Measurements from ENCODE around the gene KCTD13.
"Not testable (repeated sequence)": the region's sequence is repeated elsewhere in the genome, so short reads cannot be mapped to it uniquely, and the experiment has no call there.

KCTD13 gene

GRCh38 chr16:29943846-29944799 lies 18.1 kb upstream of the KCTD13 start:
- peak; percentile 61 for DNase-seq (ENCODE audit: low spot score)

- DNase-seq (ENCODE audit: low spot score), result no peak
Measured at GRCh38 chr16:29940656-29941055, 14.6 kb upstream of the KCTD13 start.

GRCh38 chr16:29931750-29932149 lies 5.7 kb upstream of the KCTD13 start:
- not testable (repeated sequence) for DNase-seq (ENCODE audit: low spot score)

GRCh38 chr16:29927070-29927905 lies 1.3 kb upstream of the KCTD13 start:
- no peak for DNase-seq (ENCODE audit: low spot score)

- peak; percentile 39 for DNase-seq (ENCODE audit: low spot score)
Measured at GRCh38 chr16:29926711-29927052, 656 bp upstream of the KCTD13 start.

GRCh38 chr16:29925105-29925756 lies 795 bp downstream of the KCTD13 start:
- DNase-seq (ENCODE audit: low spot score), result peak; percentile 29

GRCh38 chr16:29922986-29923501 lies 3.0 kb downstream of the KCTD13 start:
- no peak for DNase-seq (ENCODE audit: low spot score)

- DNase-seq (ENCODE audit: low spot score), result no peak
Measured at GRCh38 chr16:29922326-29922725, 3.7 kb downstream of the KCTD13 start.

GRCh38 chr16:29921034-29921385 lies 5.0 kb downstream of the KCTD13 start:
- no peak for DNase-seq (ENCODE audit: low spot score)

- no peak for DNase-seq (ENCODE audit: low spot score)
Measured at GRCh38 chr16:29920288-29921033, 5.6 kb downstream of the KCTD13 start.

- DNase-seq (ENCODE audit: low spot score), result no peak
Measured at GRCh38 chr16:29916979-29917378, 9.0 kb downstream of the KCTD13 start.

- no peak for DNase-seq (ENCODE audit: low spot score)
Measured at GRCh38 chr16:29915590-29916247, 10.3 kb downstream of the KCTD13 start.

- DNase-seq (ENCODE audit: low spot score), result no peak
Measured at GRCh38 chr16:29913514-29913913, 12.5 kb downstream of the KCTD13 start.

- DNase-seq (ENCODE audit: low spot score), result no peak
Measured at GRCh38 chr16:29912087-29912486, 13.9 kb downstream of the KCTD13 start.

GRCh38 chr16:29911676-29912010 lies 14.4 kb downstream of the KCTD13 start:
- DNase-seq (ENCODE audit: low spot score), result no peak

- DNase-seq (ENCODE audit: low spot score), result no peak
Measured at GRCh38 chr16:29910819-29911675, 15.0 kb downstream of the KCTD13 start.

GRCh38 chr16:29909851-29910250 lies 16.2 kb downstream of the KCTD13 start:
- DNase-seq (ENCODE audit: low spot score), result not testable (repeated sequence)

GRCh38 chr16:29909391-29909790 lies 16.6 kb downstream of the KCTD13 start:
- DNase-seq (ENCODE audit: low spot score), result no peak

GRCh38 chr16:29908719-29909220 lies 17.3 kb downstream of the KCTD13 start:
- DNase-seq (ENCODE audit: low spot score), result no peak

GRCh38 chr16:29907973-29908372 lies 18.1 kb downstream of the KCTD13 start:
- no peak for DNase-seq (ENCODE audit: low spot score)

All from D341Med (cell line).